ENCODE results near the gene IBA57.
A peak's percentile ranks its signal among the peaks of the same experiment; 100 is the strongest.

The IBA57 gene

GRCh38 chr1:228165372-228166169, at the start of gene IBA57:
IBA57 (plus strand) TSS chr1:228165804; CDS start chr1:228165817, 13 bp downstream.
- DNase-seq: peak; percentile 99

- no peak for DNase-seq
Measured at GRCh38 chr1:228117335-228117734, 48.3 kb upstream of the IBA57 start.

- no peak for DNase-seq
Measured at GRCh38 chr1:228118040-228118439, 47.6 kb upstream of the IBA57 start.

- DNase-seq: no peak
Measured at GRCh38 chr1:228120351-228120750, 45.3 kb upstream of the IBA57 start.

- DNase-seq: no peak
Measured at GRCh38 chr1:228120857-228121489, 44.6 kb upstream of the IBA57 start.

GRCh38 chr1:228122921-228123441, 42.6 kb upstream of the IBA57 start:
- DNase-seq: no peak

GRCh38 chr1:228123505-228123904, 42.1 kb upstream of the IBA57 start:
- no peak for DNase-seq

- DNase-seq: no peak
Measured at GRCh38 chr1:228125185-228125584, 40.4 kb upstream of the IBA57 start.

- DNase-seq: no peak
Measured at GRCh38 chr1:228131766-228132165, 33.8 kb upstream of the IBA57 start.

- no peak for DNase-seq
Measured at GRCh38 chr1:228134591-228134990, 31.0 kb upstream of the IBA57 start.

- no peak for DNase-seq
Measured at GRCh38 chr1:228136901-228137300, 28.7 kb upstream of the IBA57 start.

GRCh38 chr1:228139406-228139930, 26.1 kb upstream of the IBA57 start:
- no peak for DNase-seq

- peak; percentile 100 for DNase-seq
Measured at GRCh38 chr1:228139931-228140723, 25.5 kb upstream of the IBA57 start, which contains the start of gene GUK1. GUK1 (plus strand) TSS chr1:228140279; CDS start chr1:228140303, 24 bp downstream.

- DNase-seq: no peak
Measured at GRCh38 chr1:228140724-228141225, 24.8 kb upstream of the IBA57 start.

- peak; percentile 41 for DNase-seq
Measured at GRCh38 chr1:228141226-228142044, 24.2 kb upstream of the IBA57 start.

- DNase-seq: no peak
Measured at GRCh38 chr1:228142155-228142691, 23.4 kb upstream of the IBA57 start.

- DNase-seq: no peak
Measured at GRCh38 chr1:228142701-228143136, 22.9 kb upstream of the IBA57 start.

- DNase-seq: no peak
Measured at GRCh38 chr1:228143480-228144192, 22.0 kb upstream of the IBA57 start.

- no peak for DNase-seq
Measured at GRCh38 chr1:228144193-228144992, 21.2 kb upstream of the IBA57 start.

- DNase-seq: no peak
Measured at GRCh38 chr1:228144993-228145343, 20.6 kb upstream of the IBA57 start.

Measured in activated CD4-positive, alpha-beta T cell treated with anti-CD3 and anti-CD28 coated beads, Interleukin-2, amount 50 U/mL, for 16 hours (primary cell).